NCI-H1417 treated with DMSO at 0.1 percent for 48 hours (cell line): ENCODE results near the gene NFIX.

Experiments
- DNase-seq: peaks from one replicate; lab custom pipeline; 2025; lab: John Stamatoyannopoulos, UW

Gene NFIX

GRCh38 chr19:13037161-13037560 is 41.9 kb downstream of the NFIX start:
- no peak for DNase-seq

DNA sequence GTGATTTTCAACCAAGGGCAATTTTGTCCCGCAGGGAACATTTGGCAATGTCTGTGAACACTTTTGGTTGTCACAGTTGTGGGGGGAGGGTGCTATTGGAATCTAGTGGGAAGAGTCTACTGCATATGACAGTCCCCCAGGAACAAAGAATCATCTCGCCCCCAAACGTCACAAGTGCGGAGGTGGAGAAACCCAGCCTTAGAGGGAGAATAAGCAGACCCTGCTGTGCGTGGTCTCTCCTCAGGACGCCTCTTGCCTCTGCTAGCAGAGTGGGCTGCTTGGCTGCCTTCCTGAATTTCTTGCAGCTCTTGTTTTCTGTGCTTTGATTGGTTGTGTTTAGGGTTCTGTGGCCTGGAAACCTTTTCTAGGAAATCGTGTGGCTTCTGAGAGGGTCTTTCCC is 42.5 kb downstream of the NFIX start:
- DNase-seq, result no peak

DNA sequence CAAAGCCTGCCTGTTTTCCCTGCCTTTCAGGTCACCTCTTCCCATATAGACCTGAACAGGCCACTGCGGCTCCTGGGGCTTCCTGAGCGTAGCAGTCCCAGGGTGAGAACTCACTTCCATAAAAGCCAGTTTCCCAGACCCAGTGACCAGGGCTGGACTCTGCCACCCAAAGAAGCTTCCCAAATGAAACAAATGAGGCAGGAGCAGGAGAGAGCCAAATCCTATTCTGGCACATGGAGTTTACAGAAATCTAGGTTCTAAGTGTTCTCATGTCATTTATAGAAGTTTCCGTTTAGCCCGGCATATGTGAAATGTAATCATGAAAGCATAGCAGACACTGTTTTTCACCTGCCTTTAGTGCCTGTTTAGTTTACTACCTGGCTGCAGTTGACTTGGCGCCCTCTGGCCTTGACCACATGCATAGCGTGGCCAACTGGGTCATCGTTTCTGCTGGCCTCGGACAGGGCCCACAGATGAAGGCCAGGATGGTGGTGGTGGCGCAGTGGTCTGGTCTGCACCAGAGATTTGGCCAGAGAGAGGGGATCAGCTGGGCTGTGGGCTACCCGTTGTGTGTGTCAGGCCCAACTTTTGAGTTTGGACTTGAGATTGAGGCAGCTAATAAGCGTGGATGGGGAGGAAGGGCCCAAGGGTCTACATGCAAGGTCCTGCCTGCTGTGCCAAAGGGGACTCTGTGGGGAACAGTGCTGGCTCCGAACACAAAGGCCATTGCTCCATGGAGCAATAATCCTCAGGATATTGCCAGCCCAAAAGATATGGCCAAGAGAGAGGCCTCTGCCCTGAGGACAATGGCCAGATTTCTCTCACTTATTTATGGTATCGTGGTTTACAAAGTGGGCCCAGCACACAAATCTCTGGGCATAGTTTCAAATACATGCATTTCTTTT is 43.3 kb downstream of the NFIX start:
- no peak for DNase-seq

- no peak for DNase-seq
Observed at GRCh38 chr19:13039211-13039789, 44.0 kb downstream of the NFIX start.

DNA sequence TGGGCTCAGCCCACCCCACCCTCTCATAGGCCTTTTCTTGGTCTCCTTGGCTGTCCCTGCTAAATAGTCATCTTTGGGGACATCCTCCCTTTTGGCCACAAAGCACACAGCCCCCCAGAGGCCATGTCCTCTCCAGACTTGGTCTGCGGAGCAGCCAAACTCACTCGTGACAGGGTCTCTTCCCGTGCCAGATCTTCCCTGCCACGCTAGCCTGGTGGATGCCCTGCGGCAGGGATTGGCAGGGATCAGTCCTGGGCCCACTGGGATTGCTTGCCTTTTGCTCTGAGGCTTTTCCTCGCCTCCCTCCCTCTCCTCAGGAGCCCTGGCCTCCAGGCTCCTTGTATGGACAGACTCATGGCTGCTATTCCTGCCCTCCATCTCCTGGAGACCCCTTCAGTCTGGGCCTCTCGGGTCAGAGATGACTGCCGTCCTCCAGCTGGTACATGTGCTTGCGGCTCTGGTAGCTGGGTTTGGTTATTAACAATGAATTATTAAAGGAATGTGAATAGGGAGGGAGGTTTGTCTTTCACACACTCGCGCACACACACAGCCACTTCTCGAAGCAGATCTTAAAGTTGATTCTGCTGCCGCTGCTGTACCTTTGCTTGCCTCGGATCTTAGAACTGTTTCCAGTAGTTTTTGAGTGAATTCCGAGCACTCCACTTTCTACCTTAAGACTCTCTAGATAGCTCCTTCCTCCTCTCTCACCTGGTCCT is 45.1 kb downstream of the NFIX start:
- DNase-seq, result no peak

DNA sequence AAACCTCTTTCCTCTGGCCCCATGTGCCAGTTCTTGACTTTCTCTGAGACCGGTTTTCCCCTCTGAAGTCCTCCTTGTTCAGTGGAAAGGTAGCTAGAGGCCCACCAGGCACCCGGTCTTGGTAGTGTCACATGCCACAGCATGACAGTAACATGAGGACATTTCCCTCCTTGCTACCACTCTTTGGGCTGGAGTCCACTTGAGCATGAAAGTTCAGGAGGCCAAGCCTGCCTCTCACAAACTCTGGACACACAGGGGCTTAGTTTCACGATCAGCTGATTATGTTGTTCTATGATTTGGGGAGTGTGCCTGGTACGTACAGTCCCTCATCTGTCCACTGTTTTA is 45.6 kb downstream of the NFIX start:
- no peak for DNase-seq

DNA sequence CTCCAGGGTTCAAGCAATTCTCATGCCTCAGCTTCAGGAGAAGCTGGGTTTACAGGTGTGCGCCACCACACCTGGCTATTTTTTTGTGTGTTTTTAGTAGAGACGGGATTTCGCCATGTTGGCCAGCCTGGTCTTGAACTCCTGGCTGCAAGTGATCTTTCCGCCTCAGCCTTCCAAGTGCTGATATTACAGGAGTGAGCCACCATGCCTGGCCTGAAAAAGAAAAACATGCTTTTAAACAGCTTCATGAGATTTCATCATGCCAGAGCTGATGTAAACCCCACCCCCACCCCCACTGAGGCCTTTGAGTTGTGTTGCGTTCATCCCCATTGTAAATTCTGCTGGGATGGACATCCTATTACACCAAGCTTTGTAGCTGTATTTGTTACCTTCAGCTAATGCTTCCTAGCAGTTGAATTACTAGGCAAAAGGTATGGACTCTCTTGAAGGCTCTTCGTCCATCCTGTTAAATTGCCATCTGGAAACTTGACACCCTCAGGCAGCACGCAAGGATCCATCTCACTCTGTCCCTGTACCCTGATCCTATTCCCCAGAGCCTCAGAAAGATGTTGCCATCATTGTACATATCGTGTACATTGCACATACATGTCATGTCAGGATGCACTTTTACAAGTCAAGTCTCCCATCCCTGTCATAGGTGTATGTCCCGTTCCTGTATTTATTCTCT is 47.3 kb downstream of the NFIX start:
- DNase-seq, result no peak

DNA sequence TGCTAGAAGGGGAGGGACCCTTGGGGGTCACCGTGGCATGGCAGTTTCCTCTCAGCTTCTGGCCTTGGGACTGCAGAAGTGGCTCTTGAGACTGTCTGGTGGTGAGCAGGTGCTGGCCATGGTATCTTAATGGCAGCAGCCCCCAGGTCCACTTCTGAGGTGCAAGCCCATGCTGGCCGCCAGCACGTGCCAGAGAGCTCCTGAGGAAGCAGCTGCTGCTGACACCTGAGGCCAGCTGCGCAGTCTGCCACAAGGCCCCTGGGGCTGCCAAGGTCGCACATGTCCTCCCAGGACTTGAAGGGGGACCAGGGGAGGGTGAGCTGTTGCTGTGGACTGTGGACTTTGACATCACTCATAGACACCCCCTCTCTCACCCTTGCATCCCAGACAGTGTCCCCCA is 48.0 kb downstream of the NFIX start:
- peak; percentile 21 for DNase-seq

DNA sequence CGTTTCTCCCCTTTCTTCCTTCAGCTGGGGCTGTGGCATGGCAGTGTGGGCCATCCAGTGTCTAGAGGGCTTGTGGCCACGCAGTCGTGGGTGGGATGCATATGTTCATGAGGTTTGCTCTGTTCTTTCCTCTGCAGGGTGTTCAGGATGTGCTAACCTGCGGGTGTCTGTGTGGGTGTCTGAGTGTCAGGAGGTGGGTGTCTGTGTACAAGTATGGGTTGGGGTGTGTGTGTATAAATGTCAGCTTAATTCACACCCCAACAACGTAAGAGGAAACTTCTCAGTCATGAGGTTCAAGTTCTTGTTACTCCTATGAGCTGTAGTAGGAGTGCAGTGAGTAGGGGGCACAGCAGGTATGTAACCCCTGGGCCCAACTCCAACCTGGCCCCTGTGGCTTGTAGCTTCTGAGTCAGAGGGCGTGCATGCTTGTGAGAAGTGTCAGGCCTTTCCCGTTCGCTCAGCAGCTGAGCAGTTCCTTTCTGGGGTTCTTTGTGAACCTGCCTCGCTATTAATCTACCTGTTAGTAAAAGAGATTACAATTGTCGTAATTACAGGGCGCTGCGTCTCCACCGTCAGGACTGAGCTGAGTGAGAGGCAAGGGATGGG is 49.1 kb downstream of the NFIX start:
- DNase-seq, result peak; percentile 65

DNA sequence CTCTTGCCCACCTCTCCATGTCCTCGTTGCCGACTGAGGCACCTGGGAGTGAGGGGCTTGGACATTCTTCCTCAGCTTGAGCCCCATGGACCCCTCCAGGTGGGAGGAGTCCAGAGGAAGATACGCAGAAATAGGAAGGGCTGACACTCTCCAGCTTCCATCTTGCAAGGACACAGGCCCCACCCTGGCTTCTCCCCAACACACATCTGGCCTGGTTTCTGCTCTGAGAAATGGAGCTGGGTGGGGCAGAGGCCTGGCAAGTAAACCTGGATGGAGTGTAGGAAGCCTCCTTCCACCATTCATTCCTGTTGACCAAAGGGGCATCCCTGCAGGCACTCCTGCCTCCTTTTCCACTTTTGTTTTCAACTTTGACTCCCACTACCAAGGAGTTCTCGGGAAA is 50.5 kb downstream of the NFIX start:
- DNase-seq, result no peak

DNA sequence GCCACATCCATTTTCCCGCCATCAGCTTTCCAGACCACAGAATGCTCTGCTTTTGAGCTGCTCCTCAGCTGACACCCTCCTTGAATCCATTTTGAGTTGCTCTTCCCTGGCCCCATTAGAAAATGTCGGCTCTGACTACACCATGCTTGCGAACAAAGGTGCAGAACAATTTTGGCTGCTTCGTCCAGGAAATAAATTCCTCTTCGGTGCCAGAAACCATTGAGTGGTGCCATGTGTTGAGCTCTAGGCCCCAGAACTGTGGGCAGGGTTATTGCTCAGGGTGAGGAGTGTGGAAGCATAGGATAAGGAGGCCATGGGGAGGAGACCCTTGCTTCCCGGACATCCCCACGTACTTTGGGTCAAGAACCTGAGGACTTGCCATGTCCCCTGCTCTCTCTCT is 52.1 kb downstream of the NFIX start:
- no peak for DNase-seq

DNA sequence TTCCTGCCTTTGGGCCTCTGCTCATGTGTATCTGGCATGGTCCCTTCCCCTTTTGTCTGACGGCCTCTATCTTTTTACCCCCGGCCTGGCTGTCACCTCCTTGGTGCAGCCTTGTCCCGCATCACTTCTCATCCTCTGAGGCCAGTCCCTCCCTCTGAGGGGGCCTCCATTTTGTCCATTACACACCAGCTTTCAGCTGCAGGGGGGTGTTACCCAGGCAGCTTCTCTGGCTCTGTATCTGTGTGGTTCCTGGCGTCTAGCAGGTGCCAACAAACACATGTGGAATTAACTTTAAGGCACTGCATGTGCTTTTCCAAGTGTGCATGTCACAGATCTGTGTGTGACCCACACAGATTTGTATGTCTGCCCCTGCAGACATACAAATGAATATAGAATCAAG is 55.0 kb downstream of the NFIX start:
- no peak for DNase-seq

DNA sequence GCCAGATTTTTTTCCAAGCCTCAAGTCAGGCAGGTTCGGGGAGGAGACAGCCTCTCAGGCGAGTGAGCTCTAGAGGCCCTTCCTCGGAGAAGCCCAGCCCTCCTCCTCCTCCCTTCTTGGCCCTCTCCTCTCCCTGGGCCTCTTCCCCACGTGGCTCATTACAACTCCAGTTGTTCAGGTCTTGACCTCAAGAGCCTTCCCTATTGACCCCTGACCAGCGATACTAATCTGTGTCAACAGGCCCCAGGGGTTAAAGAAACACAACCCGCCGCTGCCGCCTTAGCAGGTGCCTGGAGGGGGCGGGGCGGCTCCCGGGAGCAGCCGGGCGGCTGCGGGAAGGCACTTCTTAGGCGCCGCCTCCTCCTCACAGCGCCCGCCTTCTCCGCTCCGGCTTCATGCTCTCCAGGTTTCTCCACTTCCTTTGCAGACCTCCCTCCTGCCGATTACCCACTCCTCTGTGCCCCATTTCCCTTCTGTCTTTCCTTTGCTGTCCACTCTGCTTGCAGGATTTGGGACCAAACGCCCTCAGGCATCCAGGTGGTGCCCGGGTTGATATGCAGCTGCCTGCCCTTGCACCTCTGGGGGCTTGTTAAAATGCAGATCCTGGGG is 56.4 kb downstream of the NFIX start:
- peak; percentile 33 for DNase-seq

- DNase-seq, result no peak
Observed at GRCh38 chr19:13052447-13053175, 57.3 kb downstream of the NFIX start.

- DNase-seq, result no peak
Observed at GRCh38 chr19:13053238-13053637, 58.0 kb downstream of the NFIX start.

GRCh38 chr19:13053761-13054625 is 58.7 kb downstream of the NFIX start:
- DNase-seq, result no peak

GRCh38 chr19:13054626-13055212 is 59.4 kb downstream of the NFIX start:
- DNase-seq, result no peak

DNA sequence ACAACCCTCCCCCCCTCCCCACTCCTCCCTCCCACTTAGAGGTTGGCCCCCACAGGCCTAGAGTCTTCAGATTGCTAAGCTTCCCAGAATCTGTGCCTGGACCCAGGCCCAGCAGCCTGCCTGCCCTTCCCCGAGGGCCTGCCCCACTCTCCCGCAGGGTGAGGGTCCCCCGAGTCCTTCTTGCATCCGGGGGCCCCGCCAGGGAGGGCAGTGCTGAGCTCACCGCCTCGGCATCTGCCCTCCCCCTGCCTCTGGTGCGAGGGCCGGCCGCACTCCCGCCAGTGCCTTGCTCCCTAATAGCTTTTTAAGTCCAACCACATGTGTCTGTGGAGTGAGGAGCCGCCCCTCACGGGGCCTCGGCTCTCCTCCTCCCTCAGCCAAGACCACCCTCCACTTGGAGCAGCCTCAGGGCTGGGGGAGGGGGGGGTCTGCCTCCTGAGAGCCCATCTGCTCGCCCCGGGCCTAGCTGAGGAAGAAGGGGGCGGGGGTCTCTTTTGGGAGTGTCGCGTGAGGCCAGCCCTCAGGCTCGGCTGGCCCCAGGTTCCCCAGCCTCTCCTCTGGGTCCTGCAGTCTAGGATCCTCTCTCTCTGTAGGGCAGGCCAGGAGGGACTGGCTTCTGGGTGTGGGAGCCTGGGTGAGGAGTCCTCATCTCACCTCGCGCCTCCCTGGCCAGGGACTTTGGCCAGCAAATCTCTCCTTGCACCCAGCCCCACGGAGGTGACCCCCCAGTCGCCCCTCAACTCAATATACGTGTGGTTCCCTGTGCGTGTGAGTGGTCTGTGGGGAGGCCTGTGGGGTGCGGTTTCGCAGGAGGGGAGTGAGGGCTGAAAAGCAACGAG is 60.2 kb downstream of the NFIX start:
- no peak for DNase-seq
